ENCODE measurements around the gene HSDL2.
"Not testable (repeated sequence)": the region's sequence is repeated elsewhere in the genome, so short reads cannot be mapped to it uniquely, and the experiment has no call there.

The HSDL2 gene

GRCh38 chr9:112508377-112508776, 128.5 kb downstream of the HSDL2 start:
- Histone ChIP-seq H3K4me3 (ENCODE audit: low read length, poor library complexity, severe bottlenecking) (no peak overlapping the region), H3K79me2 (ENCODE audit: insufficient read depth, low read length) (peaks cover 79% of the 10 kb centered on the region), H3K4me2 (ENCODE audit: low read depth, low read length, poor library complexity, severe bottlenecking) (no peak overlapping the region), H3K4me1 (ENCODE audit: insufficient read depth, low read length, poor library complexity, severe bottlenecking) (peaks cover 18% of the 10 kb centered on the region), H2AFZ (ENCODE audit: low read length) (no peak overlapping the region), H3K27me3 (ENCODE audit: insufficient read depth, low read length, poor library complexity, severe bottlenecking) (no peaks in the 10 kb centered on the region), H3F3A (ENCODE audit: low read depth) (no peaks in the 10 kb centered on the region), H3K9me2 (replicated peaks; ENCODE audit: low read depth, low read length) (no peaks in the 10 kb centered on the region), H3K36me3 (ENCODE audit: insufficient read depth, low read length) (no peaks in the 10 kb centered on the region), H4K20me1 (ENCODE audit: insufficient read depth, low read length, poor library complexity, severe bottlenecking) (peaks cover 52% of the 10 kb centered on the region), H3K9ac (ENCODE audit: low read depth, low read length, poor library complexity, severe bottlenecking) (no peak overlapping the region), H3K9me3 (ENCODE audit: insufficient read depth, low read depth, low read length) (no peaks in the 10 kb centered on the region)
- no peak for TF ChIP-seq EZH2phosphoT487 (IDR thresholded peaks at IDR 0.05; ENCODE audit: borderline replicate concordance)
- TF ChIP-seq CTCF (conservative IDR thresholded peaks at IDR 0.05; ENCODE audit: low read length): no peak

GRCh38 chr9:112512377-112512776, 132.5 kb downstream of the HSDL2 start:
- Histone ChIP-seq H3K79me2 (ENCODE audit: insufficient read depth, low read length) (peaks cover 45% of the 10 kb centered on the region), H4K20me1 (ENCODE audit: insufficient read depth, low read length, poor library complexity, severe bottlenecking) (peaks cover 33% of the 10 kb centered on the region), H3K4me1 (ENCODE audit: insufficient read depth, low read length, poor library complexity, severe bottlenecking) (peaks cover 18% of the 10 kb centered on the region)
- not testable (repeated sequence) for H3K4me3 ChIP-seq (ENCODE audit: low read length, poor library complexity, severe bottlenecking); H3K9me3 ChIP-seq (ENCODE audit: insufficient read depth, low read depth, low read length); H3K9me2 ChIP-seq (replicated peaks; ENCODE audit: low read depth, low read length); H2AFZ ChIP-seq (ENCODE audit: low read length); H3K4me2 ChIP-seq (ENCODE audit: low read depth, low read length, poor library complexity, severe bottlenecking); H3K36me3 ChIP-seq (ENCODE audit: insufficient read depth, low read length); H3F3A ChIP-seq (ENCODE audit: low read depth); H3K27me3 ChIP-seq (ENCODE audit: insufficient read depth, low read length, poor library complexity, severe bottlenecking); H3K9ac ChIP-seq (ENCODE audit: low read depth, low read length, poor library complexity, severe bottlenecking)

GRCh38 chr9:112516769-112517168, 136.9 kb downstream of the HSDL2 start:
- Histone ChIP-seq H3K4me2 (ENCODE audit: low read depth, low read length, poor library complexity, severe bottlenecking) (no peak overlapping the region), H3K27me3 (ENCODE audit: insufficient read depth, low read length, poor library complexity, severe bottlenecking) (no peaks in the 10 kb centered on the region), H4K20me1 (ENCODE audit: insufficient read depth, low read length, poor library complexity, severe bottlenecking) (peaks cover 18% of the 10 kb centered on the region), H3K36me3 (ENCODE audit: insufficient read depth, low read length) (no peaks in the 10 kb centered on the region), H3K4me1 (ENCODE audit: insufficient read depth, low read length, poor library complexity, severe bottlenecking) (no peaks in the 10 kb centered on the region), H3K9me3 (ENCODE audit: insufficient read depth, low read depth, low read length) (no peaks in the 10 kb centered on the region), H3K9ac (ENCODE audit: low read depth, low read length, poor library complexity, severe bottlenecking) (no peak overlapping the region), H2AFZ (ENCODE audit: low read length) (no peak overlapping the region), H3F3A (ENCODE audit: low read depth) (no peaks in the 10 kb centered on the region), H3K4me3 (ENCODE audit: low read length, poor library complexity, severe bottlenecking) (no peak overlapping the region), H3K9me2 (replicated peaks; ENCODE audit: low read depth, low read length) (no peaks in the 10 kb centered on the region), H3K79me2 (ENCODE audit: insufficient read depth, low read length) (peaks cover 39% of the 10 kb centered on the region)
- no peak for TF ChIP-seq EZH2phosphoT487 (IDR thresholded peaks at IDR 0.05; ENCODE audit: borderline replicate concordance)

GRCh38 chr9:112520069-112520468, 140.2 kb downstream of the HSDL2 start:
- Histone ChIP-seq H3K9me3 (ENCODE audit: insufficient read depth, low read depth, low read length) (no peaks in the 10 kb centered on the region), H3K4me2 (ENCODE audit: low read depth, low read length, poor library complexity, severe bottlenecking) (no peak overlapping the region), H3K4me1 (ENCODE audit: insufficient read depth, low read length, poor library complexity, severe bottlenecking) (no peaks in the 10 kb centered on the region), H4K20me1 (ENCODE audit: insufficient read depth, low read length, poor library complexity, severe bottlenecking) (peaks cover 25% of the 10 kb centered on the region), H3K4me3 (ENCODE audit: low read length, poor library complexity, severe bottlenecking) (no peak overlapping the region), H3K36me3 (ENCODE audit: insufficient read depth, low read length) (no peaks in the 10 kb centered on the region), H3K79me2 (ENCODE audit: insufficient read depth, low read length) (peaks cover 59% of the 10 kb centered on the region), H3F3A (ENCODE audit: low read depth) (no peaks in the 10 kb centered on the region), H2AFZ (ENCODE audit: low read length) (no peak overlapping the region), H3K27me3 (ENCODE audit: insufficient read depth, low read length, poor library complexity, severe bottlenecking) (no peaks in the 10 kb centered on the region), H3K9ac (ENCODE audit: low read depth, low read length, poor library complexity, severe bottlenecking) (no peak overlapping the region), H3K9me2 (replicated peaks; ENCODE audit: low read depth, low read length) (no peaks in the 10 kb centered on the region)
- TF ChIP-seq CTCF (conservative IDR thresholded peaks at IDR 0.05; ENCODE audit: low read length) (no peak), EZH2phosphoT487 (IDR thresholded peaks at IDR 0.05; ENCODE audit: borderline replicate concordance) (no peak)

All from Loucy (cell line).